Hepatocyte (in vitro differentiated cells): ENCODE data around the gene TMEM272.

ENCODE experiments used
- CTCF ChIP-seq: fragments of 200-600 bp; sonication (generic); IDR thresholded peaks from 2 replicates; pipeline ENCODE4 v1.5.1; 2016; ENCODE audit warnings: antibody characterized with exemption, mild to moderate bottlenecking; ENCODE audit not compliant: poor library complexity
- EZH2 ChIP-seq: fragments of 200-600 bp; sonication (generic); IDR thresholded peaks from 2 replicates; pipeline ENCODE4 v1.6.1; 2016; ENCODE audit warnings: antibody characterized with exemption, mild to moderate bottlenecking, borderline replicate concordance

- TF ChIP-seq EZH2, result no peak
- no peak for TF ChIP-seq CTCF
Observed at GRCh38 chr13:51846756-51847155, 1.8 kb upstream of the TMEM272 start.
